ENCODE measurements around the gene YTHDC1. TPM values are rescaled to one million over a fixed set of nuclear protein-coding genes. Genes with fewer than 3 reads are reported as not detected.

YTHDC1 gene
- total and polyA plus RNA-seq, 2 of the 13 experiments (the other 11 are each of a cell fraction or from before 2014, with no cell fraction given): 37.3 to 56.8 TPM

DNA sequence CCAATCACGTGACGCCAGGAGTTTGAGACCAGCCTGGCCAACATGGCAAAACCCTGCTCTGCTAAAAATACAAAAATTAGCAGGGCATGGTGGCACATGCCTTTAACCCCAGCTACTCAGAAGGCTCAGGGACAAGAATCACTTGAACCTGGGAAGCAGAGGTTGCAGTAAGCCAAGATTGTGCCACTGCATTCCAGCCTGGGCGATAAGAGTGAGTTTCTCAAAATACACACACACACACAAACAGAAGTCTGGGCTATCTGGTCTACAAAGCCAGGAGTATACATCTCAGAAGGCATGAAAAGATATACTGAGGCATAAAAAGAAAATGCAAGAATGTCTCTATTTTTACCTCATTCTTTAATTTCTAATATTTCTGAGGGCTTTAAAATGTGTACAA, 11.3 kb downstream of the YTHDC1 start (continued):
- TF ChIP-seq, protein P1, sequence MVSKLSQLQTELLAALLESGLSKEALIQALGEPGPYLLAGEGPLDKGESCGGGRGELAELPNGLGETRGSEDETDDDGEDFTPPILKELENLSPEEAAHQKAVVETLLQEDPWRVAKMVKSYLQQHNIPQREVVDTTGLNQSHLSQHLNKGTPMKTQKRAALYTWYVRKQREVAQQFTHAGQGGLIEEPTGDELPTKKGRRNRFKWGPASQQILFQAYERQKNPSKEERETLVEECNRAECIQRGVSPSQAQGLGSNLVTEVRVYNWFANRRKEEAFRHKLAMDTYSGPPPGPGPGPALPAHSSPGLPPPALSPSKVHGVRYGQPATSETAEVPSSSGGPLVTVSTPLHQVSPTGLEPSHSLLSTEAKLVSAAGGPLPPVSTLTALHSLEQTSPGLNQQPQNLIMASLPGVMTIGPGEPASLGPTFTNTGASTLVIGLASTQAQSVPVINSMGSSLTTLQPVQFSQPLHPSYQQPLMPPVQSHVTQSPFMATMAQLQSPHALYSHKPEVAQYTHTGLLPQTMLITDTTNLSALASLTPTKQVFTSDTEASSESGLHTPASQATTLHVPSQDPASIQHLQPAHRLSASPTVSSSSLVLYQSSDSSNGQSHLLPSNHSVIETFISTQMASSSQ (IDR thresholded peaks at IDR 0.05; ENCODE audit: low read depth): no peak
- TF ChIP-seq, protein P1 (CRISPR knock-in tag; IDR thresholded peaks at IDR 0.05; ENCODE audit: borderline replicate concordance): no peak
- TF ChIP-seq ZNF724P (CRISPR knock-in tag; IDR thresholded peaks at IDR 0.05; ENCODE audit: borderline replicate concordance) (no peak), ETV5 (CRISPR knock-in tag; IDR thresholded peaks at IDR 0.05; ENCODE audit: borderline replicate concordance) (no peak), PCBP2 (optimal IDR thresholded peaks at IDR 0.05; ENCODE audit: low read depth, low read length, poor library complexity, severe bottlenecking) (no peak), ZNF670 (CRISPR knock-in tag; IDR thresholded peaks at IDR 0.05; ENCODE audit: borderline replicate concordance) (no peak), ARNT (IDR thresholded peaks at IDR 0.05) (no peak)

DNA sequence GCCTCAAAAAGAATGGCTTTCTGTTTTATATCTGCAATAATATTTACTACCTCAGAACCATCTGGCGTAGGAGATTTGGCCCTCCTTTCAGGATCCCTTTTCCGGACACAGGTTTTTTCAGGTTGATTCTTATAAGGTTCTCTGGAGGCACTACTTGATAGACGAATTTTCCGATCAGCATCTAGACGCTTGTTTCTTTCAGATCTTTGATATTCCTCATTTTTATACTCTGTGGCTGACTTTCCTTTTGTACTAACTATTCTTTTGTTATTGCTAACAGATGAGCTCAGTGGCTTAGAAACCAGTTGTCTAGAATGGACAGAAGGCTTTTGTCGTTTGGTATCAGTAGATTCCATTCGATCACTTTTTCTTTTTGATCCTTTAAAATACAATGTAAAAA, 12.4 kb downstream of the YTHDC1 start:
- Histone ChIP-seq H3K27me3 (ENCODE audit: control insufficient read depth in 1 of 2, insufficient read depth in 2 of 2, low read length in 2 of 2) (no peaks in the 10 kb centered on the region; a peak in 1 of 5 replicates), H2AFZ (ENCODE audit: low read length) (no peak overlapping the region), H3K4me2 (ENCODE audit: low read depth, low read length) (no peak overlapping the region), H3K4me3 (replicated peaks in 1 of 3; ENCODE audit: insufficient read depth in 1 of 3, low read depth in 2 of 3, low read length in 3 of 3) (no peak overlapping the region), H3K36me3 (replicated peaks in 1 of 2; ENCODE audit: control insufficient read depth in 1 of 2, insufficient read depth in 2 of 2, low read length in 2 of 2) (peaks cover 13 to 41% of the 10 kb centered on the region in 2 experiments), H4K20me1 (ENCODE audit: insufficient read depth, low read length) (peaks cover 46% of the 10 kb centered on the region), H3K27ac (ENCODE audit: extremely low read length, insufficient read depth, low read length) (no peak overlapping the region), H3K79me2 (ENCODE audit: insufficient read depth, low read length) (peaks cover 50% of the 10 kb centered on the region), H3K4me1 (ENCODE audit: insufficient read depth, low read length) (peaks cover 6% of the 10 kb centered on the region; the same call in 1 of the 2 replicates), H3K9ac (ENCODE audit: insufficient read depth, low read depth, low read length) (no peak overlapping the region), H3K9me3 (ENCODE audit: low read length) (no peaks in the 10 kb centered on the region)
- no peak for DNase-seq (ENCODE audit: low spot score)
- CTCF ChIA-PET (ENCODE audit: low intra/inter-chr PET ratio, low total read pairs): no interaction called here
- TSS peak; percentile 18 for BruUV-seq (replicated peaks)
- no peak for ATAC-seq
- in situ Hi-C loops (cut with HindIII; ENCODE audit: extremely low pct_ligation_motif_present, low pct_unique_long_range_greater_than_20kb) (no loop called here), intact Hi-C loops (cut with micrococcal nuclease; ENCODE audit: unreplicated experiment) (loop anchor here (5.0 kb wide), 1 partner anchor 35 kb away; no protein-coding TSS in a partner anchor)
- no peak for FAIRE-seq
- POLR2A ChIA-PET: no interaction called here
- WGBS (ENCODE audit: low lambda C conversion rate): 99% methylated on average over 7 of the region's 7 CpGs
- TF ChIP-seq ZSCAN22 (CRISPR knock-in tag; IDR thresholded peaks at IDR 0.05) (no peak), POLR2AphosphoS5 (IDR thresholded peaks at IDR 0.05; ENCODE audit: low read depth, low read length) (no peak), HOXA3 (CRISPR knock-in tag; IDR thresholded peaks at IDR 0.05) (no peak)
- TF ChIP-seq, protein P2, sequence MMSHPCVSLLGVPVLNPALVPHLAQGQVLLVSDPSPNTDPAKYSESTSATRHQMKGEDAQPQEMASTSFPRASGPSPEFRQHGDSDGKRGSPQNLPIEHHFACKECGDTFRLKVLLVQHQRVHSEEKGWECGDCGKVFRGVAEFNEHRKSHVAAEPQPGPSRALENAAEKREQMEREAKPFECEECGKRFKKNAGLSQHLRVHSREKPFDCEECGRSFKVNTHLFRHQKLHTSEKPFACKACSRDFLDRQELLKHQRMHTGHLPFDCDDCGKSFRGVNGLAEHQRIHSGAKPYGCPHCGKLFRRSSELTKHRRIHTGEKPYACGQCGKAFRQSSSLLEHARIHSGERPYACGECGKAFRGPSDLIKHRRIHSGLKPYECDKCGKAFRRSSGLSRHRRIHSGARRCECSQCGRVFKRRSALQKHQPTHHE (CRISPR knock-in tag; IDR thresholded peaks at IDR 0.05; ENCODE audit: borderline replicate concordance): no peak
- TF ChIP-seq, protein P1 (IDR thresholded peaks at IDR 0.05; ENCODE audit: low read depth): no peak
- TF ChIP-seq, protein P1 (CRISPR knock-in tag; IDR thresholded peaks at IDR 0.05; ENCODE audit: borderline replicate concordance): no peak
- TF ChIP-seq, protein P3, sequence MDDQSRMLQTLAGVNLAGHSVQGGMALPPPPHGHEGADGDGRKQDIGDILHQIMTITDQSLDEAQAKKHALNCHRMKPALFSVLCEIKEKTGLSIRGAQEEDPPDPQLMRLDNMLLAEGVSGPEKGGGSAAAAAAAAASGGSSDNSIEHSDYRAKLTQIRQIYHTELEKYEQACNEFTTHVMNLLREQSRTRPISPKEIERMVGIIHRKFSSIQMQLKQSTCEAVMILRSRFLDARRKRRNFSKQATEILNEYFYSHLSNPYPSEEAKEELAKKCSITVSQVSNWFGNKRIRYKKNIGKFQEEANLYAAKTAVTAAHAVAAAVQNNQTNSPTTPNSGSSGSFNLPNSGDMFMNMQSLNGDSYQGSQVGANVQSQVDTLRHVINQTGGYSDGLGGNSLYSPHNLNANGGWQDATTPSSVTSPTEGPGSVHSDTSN (CRISPR knock-in tag; IDR thresholded peaks at IDR 0.05; ENCODE audit: borderline replicate concordance): no peak
